HepG2 (cell line): ENCODE measurements around the gene ZMIZ1. TPM values are rescaled to one million over a fixed set of nuclear protein-coding genes. Genes with fewer than 3 reads are reported as not detected.

ENCODE experiments used
- ARID5B ChIP-seq: IDR thresholded peaks from 2 replicates; pipeline ENCODE4 v1.4.0; 2020; ENCODE audit warnings: mild to moderate bottlenecking, missing genetic modification reagents
- ARNT ChIP-seq: fragments of 450-650 bp; IDR thresholded peaks from 2 replicates; pipeline ENCODE4 v1.6.1; 2017
- ATF7-NPFF ChIP-seq: sonication (generic); formaldehyde crosslinking; IDR thresholded peaks from 2 replicates; pipeline ENCODE4 v1.8.1; 2023; ENCODE audit warnings: mild to moderate bottlenecking, low read depth, missing genetic modification reagents, moderate library complexity
- CCAR2 ChIP-seq: fragments of 200-400 bp; formaldehyde crosslinking; optimal IDR thresholded peaks from 2 replicates; pipeline ENCODE3; 2018; ENCODE audit warnings: low read depth, mild to moderate bottlenecking, low read length, moderate library complexity
- MIXL1 ChIP-seq: IDR thresholded peaks from 2 replicates; pipeline ENCODE4 v1.6.1; 2016
- PTBP1 ChIP-seq: fragments of 200-400 bp; formaldehyde crosslinking; IDR thresholded peaks from 2 replicates; pipeline ENCODE4 v1.6.1; 2018; ENCODE audit warnings: low read length, low read depth; ENCODE audit not compliant: poor library complexity, severe bottlenecking
- THYN1 ChIP-seq: sonication (generic); formaldehyde crosslinking; IDR thresholded peaks from 2 replicates; pipeline ENCODE4 v1.8.1; 2023; ENCODE audit warnings: low read depth, mild to moderate bottlenecking, moderate library complexity, missing genetic modification reagents, borderline replicate concordance
- ZBED4 ChIP-seq: sonication (generic); formaldehyde crosslinking; IDR thresholded peaks from 2 replicates; pipeline ENCODE4 v1.4.0; 2020; ENCODE audit warnings: missing genetic modification reagents, borderline replicate concordance
- ZNF121 ChIP-seq: sonication (generic); formaldehyde crosslinking; IDR thresholded peaks from 2 replicates; pipeline ENCODE4 v1.5.0; 2020; ENCODE audit warnings: mild to moderate bottlenecking, missing genetic modification reagents
- ZNF282 ChIP-seq: fragments of 450-650 bp; IDR thresholded peaks from 2 replicates; pipeline ENCODE4 v1.6.1; 2018; ENCODE audit not compliant: partially characterized antibody
- ZNF317 ChIP-seq: sonication (generic); formaldehyde crosslinking; IDR thresholded peaks from 2 replicates; pipeline ENCODE4 v1.5.0; 2020; ENCODE audit warnings: mild to moderate bottlenecking, missing genetic modification reagents
- ZNF576 ChIP-seq: sonication (generic); formaldehyde crosslinking; IDR thresholded peaks from 2 replicates; pipeline ENCODE4 v1.4.0; 2020; ENCODE audit warnings: mild to moderate bottlenecking, missing genetic modification reagents
- ZNF646 ChIP-seq: sonication (generic); formaldehyde crosslinking; IDR thresholded peaks from 2 replicates; pipeline ENCODE4 v1.9.0; 2021; ENCODE audit warnings: mild to moderate bottlenecking, missing genetic modification reagents
- ZNF713 ChIP-seq: sonication (generic); formaldehyde crosslinking; IDR thresholded peaks from 2 replicates; pipeline ENCODE4 v1.4.0; 2020; ENCODE audit warnings: mild to moderate bottlenecking, missing genetic modification reagents
- ZNF766 ChIP-seq: sonication (generic); formaldehyde crosslinking; IDR thresholded peaks from 2 replicates; pipeline ENCODE4 v1.5.0; 2020; ENCODE audit warnings: missing genetic modification reagents, borderline replicate concordance
- polyA plus RNA-seq, 8 experiments: library from polyadenylated mRNA; depleted of rRNA in 3 of 8; stranded (reverse) in 7 of 8; unstranded in 1 of 8; fragments of >200 nt; fragmentation: Illumina TruSeq in 4 of 8; extraction: Trizol in 4 of 8; gene quantifications; 2 replicates each; pipeline versions ENCODE4 v1.2.1 to v1.2.3, GENCODE V29; 2011 to 2016; ENCODE audit warnings: low read depth in 4 of 8, missing spikeins in 1 of 8, mixed read lengths in 1 of 8; ENCODE audit not compliant: insufficient read depth in 1 of 8
- total RNA-seq, 5 experiments: library from RNA; depleted of rRNA; stranded (reverse); fragments of >200 nt; fragmentation: Illumina TruSeq; extraction: Trizol; gene quantifications; 2 replicates each; pipeline ENCODE4 v1.2.3, GENCODE V29; 2016; ENCODE audit warnings: low read depth in 1 of 5

The ZMIZ1 gene
- total and polyA plus RNA-seq, 2 of the 13 experiments (the other 11 are each of a cell fraction or from before 2014, with no cell fraction given) = 5.3 to 10.2 TPM

GRCh38 chr10:79176949-79177602 lies 108.3 kb downstream of the ZMIZ1 start (continued):
- TF ChIP-seq ATF7-NPFF (CRISPR knock-in tag) (no peak), ARNT (no peak), THYN1 (CRISPR knock-in tag) (0 out of 2 replicates have a peak, but pooled peaks have one; percentile 49), ZNF317 (CRISPR knock-in tag) (peak; percentile 72; the same call in 1 of the 2 replicates), ZNF282 (no peak), ZBED4 (CRISPR knock-in tag) (peak; percentile 76), ZNF766 (no peak), ARID5B (CRISPR knock-in tag) (peak; percentile 60; the same call in 1 of the 2 replicates), PTBP1 (no peak), ZNF121 (CRISPR knock-in tag) (peak; percentile 97), ZNF646 (no peak), MIXL1 (CRISPR knock-in tag) (peak; percentile 77), ZNF576 (CRISPR knock-in tag) (no peak), ZNF713 (CRISPR knock-in tag) (0 out of 2 replicates have a peak, but pooled peaks have one; percentile 41), CCAR2 (no peak)
